HCT116 (cell line): ENCODE results near the gene DARS1. TPM values are rescaled to one million over a fixed set of nuclear protein-coding genes. Genes with fewer than 3 reads are reported as not detected.

ENCODE experiments used
- ATAC-seq: fragments of 200-7000 bp; cut with Tn5 transposase; 2 replicates; pipeline ENCODE4 v1.9.1; 2020; ENCODE audit warnings: mild to moderate bottlenecking, moderate library complexity
- BruUV-seq: library from RNA; stranded (reverse); fragments of 400-500 nt; replicated peaks from 2 replicates; lab custom pipeline; 2021; lab: Mats Ljungman, UMichigan
- CTCF ChIA-PET: fragments of 300-600 bp; sonication (Branson Sonifier 250); formaldehyde crosslinking; loops from one replicate; lab custom pipeline; 2021; ENCODE audit warnings: antibody characterized with exemption; lab: Charles Lee
- POLR2A ChIA-PET: fragments of 300-600, 350-600 bp; sonication (Branson Sonifier 250); formaldehyde crosslinking; loops from one replicate; lab custom pipeline; 2021; ENCODE audit warnings: antibody characterized with exemption; lab: Charles Lee
- RAD21 ChIA-PET, 2 experiments: fragments of 300-600 bp; sonication (Branson Sonifier 250); formaldehyde crosslinking; loops; one replicate each; lab custom pipeline; 2023; ENCODE audit warnings: low total read pairs in 2 of 2; ENCODE audit not compliant: uncharacterized antibody in 2 of 2, unreplicated experiment in 2 of 2, low non-redundant PET in 1 of 2; lab: Charles Lee
- DNase-seq: peaks from one replicate; pipeline ENCODE4 v3.0.0-alpha.2; 2010; ENCODE audit warnings: low read depth, low spot score
- H2AFZ ChIP-seq: fragments of 200-600 bp; shearing (Covaris generic), sonication (generic); 2 replicates; pipeline ENCODE4 v1.6.1; 2017; ENCODE audit warnings: low read depth, mixed run types, mixed read lengths, antibody characterized with exemption, low read length; ENCODE audit not compliant: poor library complexity, severe bottlenecking
- H3K27ac ChIP-seq: 2 replicates; pipeline ENCODE4 v1.5.1; 2012; ENCODE audit warnings: low read depth, low read length
- H3K27me3 ChIP-seq: fragments of 200-600 bp; sonication (generic); 2 replicates; pipeline ENCODE4 v1.6.1; 2016; ENCODE audit warnings: mixed run types, low read length, mixed read lengths; ENCODE audit not compliant: insufficient read depth
- H3K36me3 ChIP-seq, 2 experiments: fragments of 200-500 bp in 1 of 2; fragments of 200-600 bp in 1 of 2; sonication (Bioruptor generic) in 1 of 2; sonication (generic) in 1 of 2; 2 replicates each; pipeline versions ENCODE4 v1.5.1 to v1.6.1; 2014 to 2016; ENCODE audit warnings: low read length in 2 of 2, inconsistent platforms in 1 of 2, mixed read lengths in 1 of 2, mixed run types in 1 of 2; ENCODE audit not compliant: insufficient read depth in 2 of 2, control insufficient read depth in 1 of 2
- H3K4me1 ChIP-seq, 2 experiments: fragments of 200-600 bp in 1 of 2; sonication (generic) in 1 of 2; 2 replicates each; pipeline versions ENCODE4 v1.5.1 to v1.6.1; 2012 to 2017; ENCODE audit warnings: low read length in 2 of 2, inconsistent platforms in 1 of 2, mild to moderate bottlenecking in 1 of 2, mixed read lengths in 1 of 2, mixed run types in 1 of 2, moderate library complexity in 1 of 2; ENCODE audit not compliant: insufficient read depth in 2 of 2, control insufficient read depth in 1 of 2
- H3K4me2 ChIP-seq: fragments of 200-600 bp; sonication (generic); 2 replicates; pipeline ENCODE4 v1.6.1; 2017; ENCODE audit warnings: mixed run types, low read length, mixed read lengths
- H3K4me3 ChIP-seq, 2 experiments: fragments of 200-600 bp in 1 of 2; sonication (generic) in 1 of 2; replicated peaks in 1 of 2; 2 replicates each; pipeline ENCODE4 v1.5.1; 2011 to 2016; ENCODE audit warnings: low read length in 2 of 2, control low read depth in 1 of 2, low read depth in 1 of 2, mild to moderate bottlenecking in 1 of 2, mixed read lengths in 1 of 2, mixed run types in 1 of 2
- H3K79me2 ChIP-seq: fragments of 200-600 bp; sonication (generic); 2 replicates; pipeline ENCODE4 v1.6.1; 2017; ENCODE audit warnings: mild to moderate bottlenecking, mixed run types, low read length, moderate library complexity, mixed read lengths; ENCODE audit not compliant: insufficient read depth
- H3K9ac ChIP-seq: fragments of 200-600 bp; sonication (generic); 2 replicates; pipeline ENCODE4 v1.6.1; 2016; ENCODE audit warnings: low read length, mixed read lengths
- H3K9me2 ChIP-seq: fragments of 200-600 bp; sonication (generic), shearing (Covaris generic); 2 replicates; pipeline ENCODE4 v1.6.1; 2017; ENCODE audit warnings: mixed run types, mild to moderate bottlenecking, moderate library complexity; ENCODE audit not compliant: insufficient read depth
- H3K9me3 ChIP-seq, 2 experiments: fragments of 200-500 bp in 1 of 2; fragments of 200-600 bp in 1 of 2; sonication (Bioruptor generic) in 1 of 2; sonication (generic) in 1 of 2; 2 replicates each; pipeline ENCODE4 v1.6.1; 2014 to 2017; ENCODE audit warnings: low read length in 2 of 2, mixed read lengths in 2 of 2, inconsistent platforms in 1 of 2, low read depth in 1 of 2, mild to moderate bottlenecking in 1 of 2, mixed run types in 1 of 2, moderate library complexity in 1 of 2; ENCODE audit not compliant: control insufficient read depth in 1 of 2, insufficient read depth in 1 of 2
- H4K20me1 ChIP-seq: fragments of 200-600 bp; sonication (generic), shearing (Covaris generic); 2 replicates; pipeline ENCODE4 v1.6.1; 2017; ENCODE audit warnings: mixed run types, mild to moderate bottlenecking, moderate library complexity; ENCODE audit not compliant: insufficient read depth
- CBX3 ChIP-seq: IDR thresholded peaks from 2 replicates; pipeline ENCODE4 v1.6.1; 2012; ENCODE audit warnings: low read depth
- CEBPB ChIP-seq: IDR thresholded peaks from 2 replicates; pipeline ENCODE4 v1.6.1; 2012; ENCODE audit warnings: low read depth
- EGR1 ChIP-seq: IDR thresholded peaks from 2 replicates; pipeline ENCODE4 v1.6.1; 2012; ENCODE audit warnings: low read depth
- ELF1 ChIP-seq: IDR thresholded peaks from 2 replicates; pipeline ENCODE4 v1.6.1; 2012; ENCODE audit warnings: low read depth, borderline replicate concordance
- EZH2 ChIP-seq: fragments of 200-600 bp; sonication (generic); IDR thresholded peaks from 2 replicates; pipeline ENCODE4 v1.6.1; 2017; ENCODE audit warnings: antibody characterized with exemption, mixed run types
- EZH2phosphoT487 ChIP-seq: fragments of 200-600 bp; IDR thresholded peaks from 2 replicates; pipeline ENCODE4 v1.6.1; 2018; ENCODE audit warnings: antibody characterized with exemption, borderline replicate concordance
- FOSL1 ChIP-seq: IDR thresholded peaks from 2 replicates; pipeline ENCODE4 v1.6.1; 2012; ENCODE audit warnings: low read depth
- JUND ChIP-seq: IDR thresholded peaks from 2 replicates; pipeline ENCODE4 v1.6.1; 2012
- POLR2A ChIP-seq: IDR thresholded peaks from 2 replicates; pipeline ENCODE4 v1.7.0; 2011; ENCODE audit warnings: borderline replicate concordance; ENCODE audit not compliant: insufficient read depth, insufficient read length; ENCODE audit errors: extremely low read depth
- POLR2AphosphoS5 ChIP-seq: IDR thresholded peaks from 2 replicates; pipeline ENCODE4 v1.6.1; 2011; ENCODE audit warnings: mild to moderate bottlenecking, low read depth, low read length, moderate library complexity
- SIN3A ChIP-seq: IDR thresholded peaks from 2 replicates; pipeline ENCODE4 v1.6.1; 2012; ENCODE audit warnings: low read depth
- SP1 ChIP-seq: IDR thresholded peaks from 2 replicates; pipeline ENCODE4 v1.6.1; 2012; ENCODE audit warnings: low read depth
- SRF ChIP-seq: IDR thresholded peaks from 2 replicates; pipeline ENCODE4 v1.6.1; 2012; ENCODE audit warnings: low read depth
- YY1 ChIP-seq: IDR thresholded peaks from 2 replicates; pipeline ENCODE4 v1.6.1; 2011; ENCODE audit warnings: low read length, low read depth, moderate library complexity, mild to moderate bottlenecking; ENCODE audit not compliant: insufficient replicate concordance; ENCODE audit errors: extremely low read depth
- ZNF274 ChIP-seq: fragments of 200-500 bp; sonication (Bioruptor generic); IDR thresholded peaks from 2 replicates; pipeline ENCODE4 v1.6.1; 2014; ENCODE audit warnings: mild to moderate bottlenecking, low read depth, low read length, inconsistent platforms
- intact Hi-C: fragments of 100-400 bp; cut with micrococcal nuclease; formaldehyde crosslinking; loops from 2 replicates; pipeline ENCODE4 v1.10.0; 2022
- total RNA-seq: library from RNA; stranded (reverse); gene quantifications from one replicate; pipeline ENCODE4 v1.2.1, GENCODE V29; 2021; ENCODE audit not compliant: unreplicated experiment
- TF ChIP-seq, protein P1 (sequence below), 3 experiments: fragments of 200-600 bp in 1 of 3; sonication (generic) in 1 of 3; IDR thresholded peaks in 2 of 3; conservative IDR thresholded peaks in 1 of 3; 2 replicates each; pipeline ENCODE4 v1.5.1; 2012 to 2017; ENCODE audit warnings: low read depth in 2 of 3, low read length in 2 of 3, antibody characterized with exemption in 1 of 3, borderline replicate concordance in 1 of 3, control low read depth in 1 of 3, mild to moderate bottlenecking in 1 of 3, mixed read lengths in 1 of 3, mixed run types in 1 of 3, moderate library complexity in 1 of 3; ENCODE audit not compliant: insufficient read depth in 1 of 3
- TF ChIP-seq, protein P2 (sequence below): IDR thresholded peaks from 2 replicates; pipeline ENCODE4 v1.6.1; 2011; ENCODE audit warnings: mild to moderate bottlenecking, low read length, moderate library complexity; ENCODE audit not compliant: insufficient replicate concordance; ENCODE audit errors: extremely low read depth
- TF ChIP-seq, protein P3 (sequence below): IDR thresholded peaks from 2 replicates; pipeline ENCODE4 v1.6.1; 2012

DARS1 gene
- total RNA-seq, 1 experiment from 2014 or later = 94.8 TPM

DNA sequence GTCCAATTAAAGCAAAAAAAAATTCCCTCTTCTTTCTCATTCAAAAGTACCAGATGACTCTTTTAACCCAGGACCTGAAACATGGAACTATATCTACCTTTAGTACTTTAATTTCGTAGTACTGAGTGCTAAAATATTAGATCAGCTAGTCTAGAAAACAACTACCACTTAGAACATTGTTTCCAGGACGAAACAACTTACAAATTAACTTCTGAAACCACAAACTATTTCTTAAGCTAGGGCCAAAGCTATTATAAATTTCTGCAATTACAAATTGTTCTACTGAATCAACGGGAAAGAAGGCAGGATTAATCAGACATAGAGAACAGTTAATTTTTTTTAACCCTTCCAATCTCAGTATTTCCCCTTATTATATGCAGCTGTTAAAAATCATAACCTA is 39.9 kb downstream of the DARS1 start:
- no peaks in the 10 kb centered on the region for H3K9me2 ChIP-seq
- intact Hi-C loops = no loop called here
- ChIA-PET RAD21 (no interaction called here), CTCF (no interaction called here), POLR2A (no interaction called here)
- no peak overlapping the region for H3K4me2 ChIP-seq
- H2AFZ ChIP-seq = no peak overlapping the region
- no peak overlapping the region for H3K27ac ChIP-seq
- peaks cover 70% of the 10 kb centered on the region for H3K79me2 ChIP-seq
- TF ChIP-seq ZNF274 = no peak
- no peak for TF ChIP-seq ELF1
- no peak for TF ChIP-seq JUND
- TF ChIP-seq CBX3 = no peak
- TF ChIP-seq EGR1 = no peak
- TF ChIP-seq YY1 = no peak
- peaks cover 6 to 7% of the 10 kb centered on the region in 2 experiments; a peak in 3 of 4 replicates for H3K36me3 ChIP-seq
- no peak overlapping the region for H3K9ac ChIP-seq
- no peaks in the 10 kb centered on the region for H3K9me3 ChIP-seq
- DNase-seq = no peak
- no peak overlapping the region for H3K4me3 ChIP-seq
- no TSS peak for BruUV-seq
- peaks cover 2% of the 10 kb centered on the region; the same call in 1 of the 2 replicates for H4K20me1 ChIP-seq
- peaks cover 38 to 40% of the 10 kb centered on the region in 2 experiments for H3K4me1 ChIP-seq
- ATAC-seq = no peak
- no peaks in the 10 kb centered on the region for H3K27me3 ChIP-seq

DNA sequence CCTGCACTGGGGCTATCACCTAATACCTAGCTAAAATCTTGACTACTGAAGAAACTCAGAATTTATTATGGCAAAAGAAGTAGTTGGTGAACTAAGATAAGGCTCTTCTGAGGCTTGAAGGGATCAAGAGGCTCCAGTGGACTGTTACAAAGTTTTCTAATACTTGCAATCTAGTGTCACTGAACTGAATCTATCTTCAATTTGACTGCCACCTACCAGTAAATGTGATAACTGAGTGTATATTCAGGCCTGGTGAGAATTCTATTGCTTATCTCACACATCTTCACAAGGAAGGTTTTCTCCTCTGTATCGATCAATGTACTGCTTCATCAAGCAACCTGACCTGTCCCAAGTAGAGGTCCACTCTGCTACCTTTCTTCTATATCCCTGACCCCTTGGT is 40.8 kb downstream of the DARS1 start:
- Histone ChIP-seq H3K4me1 (peaks cover 29 to 31% of the 10 kb centered on the region in 2 experiments), H3K9me2 (no peaks in the 10 kb centered on the region), H2AFZ (no peak overlapping the region), H3K27ac (no peak overlapping the region), H3K9me3 (no peaks in the 10 kb centered on the region), H3K4me3 (no peak overlapping the region), H3K36me3 (peaks cover 6 to 7% of the 10 kb centered on the region in 2 experiments; a peak in 3 of 4 replicates), H3K27me3 (no peaks in the 10 kb centered on the region), H4K20me1 (no peaks in the 10 kb centered on the region; the same call in 1 of the 2 replicates), H3K9ac (no peak overlapping the region), H3K4me2 (no peak overlapping the region), H3K79me2 (peaks cover 61% of the 10 kb centered on the region)
- ATAC-seq = no peak
- CTCF ChIA-PET = no interaction called here
- DNase-seq = no peak
- RAD21 ChIA-PET = no interaction called here
- no TSS peak for BruUV-seq
- POLR2A ChIA-PET = no interaction called here
- intact Hi-C loops = no loop called here
- TF ChIP-seq JUND = no peak
- TF ChIP-seq, protein P1, sequence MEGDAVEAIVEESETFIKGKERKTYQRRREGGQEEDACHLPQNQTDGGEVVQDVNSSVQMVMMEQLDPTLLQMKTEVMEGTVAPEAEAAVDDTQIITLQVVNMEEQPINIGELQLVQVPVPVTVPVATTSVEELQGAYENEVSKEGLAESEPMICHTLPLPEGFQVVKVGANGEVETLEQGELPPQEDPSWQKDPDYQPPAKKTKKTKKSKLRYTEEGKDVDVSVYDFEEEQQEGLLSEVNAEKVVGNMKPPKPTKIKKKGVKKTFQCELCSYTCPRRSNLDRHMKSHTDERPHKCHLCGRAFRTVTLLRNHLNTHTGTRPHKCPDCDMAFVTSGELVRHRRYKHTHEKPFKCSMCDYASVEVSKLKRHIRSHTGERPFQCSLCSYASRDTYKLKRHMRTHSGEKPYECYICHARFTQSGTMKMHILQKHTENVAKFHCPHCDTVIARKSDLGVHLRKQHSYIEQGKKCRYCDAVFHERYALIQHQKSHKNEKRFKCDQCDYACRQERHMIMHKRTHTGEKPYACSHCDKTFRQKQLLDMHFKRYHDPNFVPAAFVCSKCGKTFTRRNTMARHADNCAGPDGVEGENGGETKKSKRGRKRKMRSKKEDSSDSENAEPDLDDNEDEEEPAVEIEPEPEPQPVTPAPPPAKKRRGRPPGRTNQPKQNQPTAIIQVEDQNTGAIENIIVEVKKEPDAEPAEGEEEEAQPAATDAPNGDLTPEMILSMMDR (IDR thresholded peaks at IDR 0.05 in 2 of 3, conservative IDR thresholded peaks at IDR 0.05 in 1 of 3; ENCODE audit: borderline replicate concordance in 1 of 3, insufficient read depth in 1 of 3, low read depth in 2 of 3, low read length in 2 of 3) = no peak
- TF ChIP-seq, protein P2, sequence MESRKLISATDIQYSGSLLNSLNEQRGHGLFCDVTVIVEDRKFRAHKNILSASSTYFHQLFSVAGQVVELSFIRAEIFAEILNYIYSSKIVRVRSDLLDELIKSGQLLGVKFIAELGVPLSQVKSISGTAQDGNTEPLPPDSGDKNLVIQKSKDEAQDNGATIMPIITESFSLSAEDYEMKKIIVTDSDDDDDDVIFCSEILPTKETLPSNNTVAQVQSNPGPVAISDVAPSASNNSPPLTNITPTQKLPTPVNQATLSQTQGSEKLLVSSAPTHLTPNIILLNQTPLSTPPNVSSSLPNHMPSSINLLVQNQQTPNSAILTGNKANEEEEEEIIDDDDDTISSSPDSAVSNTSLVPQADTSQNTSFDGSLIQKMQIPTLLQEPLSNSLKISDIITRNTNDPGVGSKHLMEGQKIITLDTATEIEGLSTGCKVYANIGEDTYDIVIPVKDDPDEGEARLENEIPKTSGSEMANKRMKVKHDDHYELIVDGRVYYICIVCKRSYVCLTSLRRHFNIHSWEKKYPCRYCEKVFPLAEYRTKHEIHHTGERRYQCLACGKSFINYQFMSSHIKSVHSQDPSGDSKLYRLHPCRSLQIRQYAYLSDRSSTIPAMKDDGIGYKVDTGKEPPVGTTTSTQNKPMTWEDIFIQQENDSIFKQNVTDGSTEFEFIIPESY = no peak
- no peak for TF ChIP-seq EGR1
- no peak for TF ChIP-seq SIN3A
- TF ChIP-seq EZH2 = no peak
- no peak for TF ChIP-seq SRF
- TF ChIP-seq FOSL1 = no peak
- no peak for TF ChIP-seq ELF1
- TF ChIP-seq POLR2AphosphoS5 = no peak
- no peak for TF ChIP-seq SP1
- TF ChIP-seq EZH2phosphoT487 = no peak
- TF ChIP-seq, protein P3, sequence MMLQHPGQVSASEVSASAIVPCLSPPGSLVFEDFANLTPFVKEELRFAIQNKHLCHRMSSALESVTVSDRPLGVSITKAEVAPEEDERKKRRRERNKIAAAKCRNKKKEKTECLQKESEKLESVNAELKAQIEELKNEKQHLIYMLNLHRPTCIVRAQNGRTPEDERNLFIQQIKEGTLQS = no peak
- TF ChIP-seq POLR2A = no peak
- no peak for TF ChIP-seq CEBPB
